Stomach (tissue), 9 donors: Measurements from ENCODE around the gene TLR6. TPM values are rescaled to one million over a fixed set of nuclear protein-coding genes. Genes with fewer than 3 reads are reported as not detected.
A peak's percentile ranks its signal among the peaks of the same experiment; 100 is the strongest.
"Not testable (repeated sequence)": the region's sequence is repeated elsewhere in the genome, so short reads cannot be mapped to it uniquely, and the experiment has no call there.

Source experiments
- DNase-seq, 2 donors: peaks; one replicate each; pipeline versions ENCODE4 v3.0.0 to v3.0.0-alpha.2; 2013 to 2019
- H3K27ac ChIP-seq, 5 donors: fragments of 200-600 bp in 4 of 5; sonication (generic) in 4 of 5; one replicate each; pipeline ENCODE4 v1.5.1; 2013 to 2019; ENCODE audit warnings: mild to moderate bottlenecking in 1 of 5, moderate library complexity in 1 of 5
- H3K27me3 ChIP-seq, 3 donors: fragments of 200-600 bp; sonication (generic); one replicate each; pipeline ENCODE4 v1.5.1; 2017 to 2019; ENCODE audit warnings: mixed run types in 1 of 3
- H3K36me3 ChIP-seq, 4 donors: fragments of 200-600 bp; sonication (generic); 1 replicate in 3 of 4; 2 replicates in 1 of 4; pipeline ENCODE4 v1.5.1; 2016 to 2019
- H3K4me1 ChIP-seq, 4 donors: fragments of 200-600 bp; sonication (generic); one replicate each; pipeline ENCODE4 v1.5.1; 2016 to 2019
- H3K4me3 ChIP-seq, 4 donors: fragments of 200-600 bp; sonication (generic) in 3 of 4; one replicate each; pipeline ENCODE4 v1.5.1; 2016 to 2019; ENCODE audit warnings: mild to moderate bottlenecking in 1 of 4
- H3K9me3 ChIP-seq, 4 donors: fragments of 200-600 bp; sonication (generic); one replicate each; pipeline ENCODE4 v1.5.1; 2016 to 2019
- CTCF ChIP-seq, 7 experiments: fragments of 450-650 bp in 4 of 7; fragments of 200-600 bp in 3 of 7; sonication (generic) in 3 of 7; IDR thresholded peaks; one replicate each; pipeline ENCODE4 v1.5.1; 2016 to 2019; ENCODE audit warnings: antibody characterized with exemption in 7 of 7, control low read depth in 2 of 7, mild to moderate bottlenecking in 1 of 7
- EP300 ChIP-seq: sonication (generic); formaldehyde crosslinking; IDR thresholded peaks from one replicate; pipeline ENCODE4 v1.6.1; 2017; ENCODE audit warnings: antibody characterized with exemption
- POLR2A ChIP-seq, 4 donors: fragments of 450-650 bp; IDR thresholded peaks; one replicate each; pipeline ENCODE4 v1.6.1; 2016; ENCODE audit warnings: antibody characterized with exemption in 4 of 4, control low read depth in 2 of 4, mild to moderate bottlenecking in 1 of 4, moderate library complexity in 1 of 4
- POLR2AphosphoS5 ChIP-seq, 3 donors: sonication (generic); formaldehyde crosslinking; IDR thresholded peaks; one replicate each; pipeline ENCODE4 v1.6.1; 2016; ENCODE audit warnings: antibody characterized with exemption in 3 of 3
- WGBS, 5 donors: extraction: QIAGEN DNeasy Blood & Tissue Kit in 3 of 5; methylation state at CpG; one replicate each; pipeline versions ENCODE4 v1.1.5 to v1.1.7; 2013 to 2018; 5-methylcytosine and 5-hydroxymethylcytosine counted together
- intact Hi-C: fragments of 100-400 bp; cut with DNase I; formaldehyde crosslinking; loops from one replicate; pipeline ENCODE4 v1.15.1; 2023; ENCODE audit warnings: low total_unique reads
- polyA plus RNA-seq, 3 donors: library from polyadenylated mRNA; stranded (reverse); fragments of 200-250 nt; gene quantifications; one replicate each; pipeline ENCODE4 v1.2.3, GENCODE V29; 2013
- total RNA-seq, 5 donors: library from RNA; depleted of rRNA; stranded (reverse); fragments of >200 nt; gene quantifications; one replicate each; pipeline versions ENCODE4 v1.1.0 to v1.2.3, GENCODE V29; 2014 to 2016
- donor health status: healthy with polysubstance abuse.
- donor health status: Bipolar disorder and iron deficiency.
- donor health status: healthy.

TLR6 gene
- total and polyA plus RNA-seq, 8 donors = 0.19 to 29.0 (median 1.9) TPM; not detected in 2

DNA sequence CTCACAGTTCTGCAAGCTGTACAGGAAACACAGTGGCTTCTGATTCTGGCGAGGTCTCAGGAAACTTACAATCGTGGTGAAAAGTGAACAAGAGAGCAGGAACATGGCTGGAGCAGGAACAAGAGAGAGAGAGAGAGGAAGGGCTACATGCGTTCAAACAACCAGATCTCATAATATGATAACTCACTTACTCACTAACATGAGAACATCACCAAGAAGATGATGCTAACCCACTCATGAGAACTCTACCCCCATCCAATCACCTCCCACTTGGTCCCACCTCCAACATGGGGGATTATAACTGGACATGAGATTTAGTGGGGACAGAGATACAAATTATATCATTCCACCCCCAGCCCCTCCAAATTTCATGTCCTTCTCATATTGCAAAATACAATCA is 42.2 kb downstream of the TLR6 start:
- DNase-seq = no peak
- 74 to 85% (median 78%) methylated on average over 3 of the region's 3 CpGs for WGBS, 5 donors
- Histone ChIP-seq H3K27ac (no peak overlapping the region), H3K36me3 (no peaks in the 10 kb centered on the region), H3K4me1 (peaks cover 0 to 5% (median 0%) of the 10 kb centered on the region in 4 donors), H3K4me3 (no peak overlapping the region), H3K9me3 (peaks cover 0 to 10% (median 5%) of the 10 kb centered on the region in 4 donors), H3K27me3 (no peaks in the 10 kb centered on the region)
- intact Hi-C loops = no loop called here
- no peak for TF ChIP-seq CTCF (IDR thresholded peaks at IDR 0.05)
- no peak for TF ChIP-seq POLR2A (IDR thresholded peaks at IDR 0.05)
- TF ChIP-seq EP300 = no peak
- no peak for TF ChIP-seq POLR2AphosphoS5 (IDR thresholded peaks at IDR 0.05)

DNA sequence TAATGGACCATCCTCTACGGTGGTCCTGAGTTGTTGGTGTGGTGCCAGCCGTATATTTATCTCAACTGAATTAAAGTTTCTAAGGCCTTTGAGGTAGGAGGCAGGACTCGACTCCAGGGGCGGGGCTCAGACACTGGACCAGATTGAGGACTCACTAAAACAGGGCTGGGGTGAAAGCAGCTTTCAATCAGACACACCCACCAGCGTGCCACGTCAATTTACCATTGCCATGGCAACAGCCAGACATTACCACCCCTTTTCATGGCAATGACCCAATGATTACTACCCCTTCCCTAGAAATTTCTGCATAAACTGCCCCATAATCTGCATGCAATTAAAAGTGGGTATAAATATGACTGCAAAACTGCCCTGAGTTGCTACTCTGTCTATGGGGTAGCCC is 45.3 kb downstream of the TLR6 start:
- Histone ChIP-seq H3K27ac (no peak overlapping the region), H3K9me3 (peaks cover 0 to 10% (median 5%) of the 10 kb centered on the region in 4 donors), H3K27me3 (no peaks in the 10 kb centered on the region), H3K4me1 (peaks cover 0 to 5% (median 0%) of the 10 kb centered on the region in 4 donors), H3K36me3 (no peaks in the 10 kb centered on the region), H3K4me3 (no peak overlapping the region)
- no peak for DNase-seq
- WGBS, 5 donors = 80 to 89% (median 83%) methylated on average over 5 to 6 of the region's 6 CpGs
- TF ChIP-seq EP300 = no peak
- no peak for TF ChIP-seq POLR2AphosphoS5 (IDR thresholded peaks at IDR 0.05)
- TF ChIP-seq POLR2A (IDR thresholded peaks at IDR 0.05) = no peak
- TF ChIP-seq CTCF (IDR thresholded peaks at IDR 0.05) = no peak
- intact Hi-C loops = no loop called here

- intact Hi-C loops, H3K27me3 ChIP-seq, H3K36me3 ChIP-seq, H3K9me3 ChIP-seq, DNase-seq, H3K4me3 ChIP-seq, H3K27ac ChIP-seq: not testable (repeated sequence)
- peaks cover 0 to 30% (median 15%) of the 10 kb centered on the region in 4 donors for H3K4me1 ChIP-seq
- 93 to 98% (median 96%) methylated on average over 7 to 29 of the region's 29 CpGs for WGBS, 5 donors
These were observed 49.2 kb downstream of the TLR6 start for GRCh38 chr4:38807462-38807861.

GRCh38 chr4:38806251-38806650 is 50.4 kb downstream of the TLR6 start:
- WGBS, 5 donors = 76 to 96% (median 95%) methylated on average over 9 of the region's 9 CpGs
- Histone ChIP-seq H3K27ac (peak overlapping the region in 3 of 5 donors; percentile 72 to 81 (median 73)), H3K4me1 (peaks cover 0 to 30% (median 15%) of the 10 kb centered on the region in 4 donors)
- intact Hi-C loops, H3K9me3 ChIP-seq, H3K27me3 ChIP-seq, DNase-seq, H3K4me3 ChIP-seq, H3K36me3 ChIP-seq: not testable (repeated sequence)

GRCh38 chr4:38805530-38806145 is 51.0 kb downstream of the TLR6 start:
- Histone ChIP-seq H3K27me3 (no peaks in the 10 kb centered on the region), H3K27ac (peak overlapping the region in 3 of 5 donors; percentile 72 to 81 (median 73)), H3K4me3 (peak overlapping the region in 3 of 4 donors; percentile 1 to 33 (median 33)), H3K4me1 (peaks cover 0 to 30% (median 15%) of the 10 kb centered on the region in 4 donors), H3K36me3 (peaks cover 0 to 3% (median 2%) of the 10 kb centered on the region in 4 donors), H3K9me3 (no peaks in the 10 kb centered on the region)
- intact Hi-C loops = no loop called here
- TF ChIP-seq POLR2A (IDR thresholded peaks at IDR 0.05) (no peak), POLR2AphosphoS5 (IDR thresholded peaks at IDR 0.05) (peak in 1 of 3 donors; percentile 5)
- 43 to 59% (median 56%) methylated on average over 5 of the region's 5 CpGs for WGBS, 5 donors
- peak in 1 of 2 donors; percentile 43 for DNase-seq

DNA sequence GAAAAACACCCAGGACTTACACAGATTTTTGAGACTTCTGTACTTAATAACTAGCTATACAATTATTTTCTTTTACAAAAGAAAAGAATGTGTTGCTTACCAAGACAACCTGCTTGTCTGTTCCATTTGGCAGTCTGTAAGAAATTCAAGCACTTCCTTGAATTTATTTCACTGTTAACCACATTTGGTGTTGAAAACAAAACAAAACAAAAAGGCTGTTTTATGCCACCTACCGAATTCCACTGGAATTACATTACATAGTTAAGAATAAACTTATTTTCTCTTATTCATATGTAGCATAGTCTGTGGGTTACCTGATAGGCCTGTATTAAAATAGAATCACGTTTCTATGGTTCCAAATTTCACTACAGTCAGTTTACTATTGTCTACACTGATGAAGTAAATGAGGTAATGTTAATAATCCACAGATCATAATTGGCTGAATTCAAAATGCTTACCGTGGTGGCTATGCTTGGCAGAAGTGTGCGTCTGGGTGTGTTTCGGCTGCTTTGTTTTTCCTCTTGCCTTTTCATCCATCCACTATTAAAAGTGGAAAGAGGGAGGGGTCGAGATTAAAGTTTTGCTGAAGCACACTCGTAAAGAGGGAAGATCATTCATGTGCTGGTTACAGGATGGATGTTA is 51.8 kb downstream of the TLR6 start, which contains the start of gene TLR1:
TSS of gene TLR1 (minus strand) at position 138 of the 642 bp plus-strand sequence. CDS start 5,960 bp downstream, outside the sequence.
- TF ChIP-seq POLR2A (IDR thresholded peaks at IDR 0.05) = no peak
- peak in 5 of 7 experiments; percentile 32 to 61 (median 53) for TF ChIP-seq CTCF (IDR thresholded peaks at IDR 0.05)
- Histone ChIP-seq H3K4me3 (peak within 1 kb of the TSS; percentile 13 to 33 (median 31)), H3K27ac (peak within 1 kb of the TSS in 4 of 5 donors; percentile 42 to 81 (median 72)), H3K4me1 (peaks cover 0 to 30% (median 15%) of the 10 kb centered on the region in 4 donors), H3K36me3 (peaks cover 0 to 12% (median 11%) of the 10 kb centered on the region in 4 donors), H3K9me3 (no peaks in the 10 kb centered on the region), H3K27me3 (no peaks in the 10 kb centered on the region)
- 28 to 38% (median 36%) methylated on average over 7 of the region's 7 CpGs for WGBS, 5 donors
- intact Hi-C loops = no loop called here
- peak in 1 of 2 donors; percentile 79 for DNase-seq
